ENCODE data around the gene ISX. TPM values are rescaled to one million over a fixed set of nuclear protein-coding genes. Genes with fewer than 3 reads are reported as not detected.

The ISX gene
- total and polyA plus RNA-seq, 8 donors = 0.55 to 53.0 TPM; not detected in 6

GRCh38 chr22:35069541-35069940, 3.6 kb downstream of the ISX start:
- no peak overlapping the region for H3K4me3 ChIP-seq
- intact Hi-C loops (cut with DNase I; ENCODE audit: low total_unique reads) = no loop called here

GRCh38 chr22:35070451-35071093, 4.6 kb downstream of the ISX start:
- no peaks in the 10 kb centered on the region for H3K4me1 ChIP-seq
- WGBS, 5 donors = 31 to 86% (median 82%) methylated on average over 2 of the region's 2 CpGs
- intact Hi-C loops (cut with DNase I; ENCODE audit: low total_unique reads) = no loop called here
- H3K4me3 ChIP-seq = no peak overlapping the region
- DNase-seq = no peak
- H3K27ac ChIP-seq = no peak overlapping the region
- H3K27me3 ChIP-seq = no peaks in the 10 kb centered on the region
- no peaks in the 10 kb centered on the region for H3K9me3 ChIP-seq
- no peak for TF ChIP-seq EP300 (IDR thresholded peaks at IDR 0.05)
- TF ChIP-seq POLR2A (IDR thresholded peaks at IDR 0.05) = no peak
- TF ChIP-seq POLR2AphosphoS5 (IDR thresholded peaks at IDR 0.05) = no peak
- TF ChIP-seq CTCF (IDR thresholded peaks at IDR 0.05) = no peak
- H3K36me3 ChIP-seq = no peaks in the 10 kb centered on the region

More at GRCh38 chr22:35069541-35069940, 3.6 kb downstream of the ISX start:
- no peaks in the 10 kb centered on the region for H3K4me1 ChIP-seq
- no peak for TF ChIP-seq EP300 (IDR thresholded peaks at IDR 0.05)
- DNase-seq = no peak
- H3K9me3 ChIP-seq = no peaks in the 10 kb centered on the region
- no peaks in the 10 kb centered on the region for H3K36me3 ChIP-seq
- no peak overlapping the region for H3K27ac ChIP-seq
- no peaks in the 10 kb centered on the region for H3K27me3 ChIP-seq
- WGBS, 5 donors = 51 to 73% (median 64%) methylated on average over 1 of the region's 1 CpG

GRCh38 chr22:35071784-35072183, 5.8 kb downstream of the ISX start:
- intact Hi-C loops (cut with DNase I; ENCODE audit: low total_unique reads) = no loop called here
- Histone ChIP-seq H3K9me3 (no peaks in the 10 kb centered on the region), H3K4me1 (no peaks in the 10 kb centered on the region), H3K36me3 (no peaks in the 10 kb centered on the region), H3K27ac (no peak overlapping the region), H3K27me3 (no peaks in the 10 kb centered on the region), H3K4me3 (no peak overlapping the region)
- 45 to 77% (median 60%) methylated on average over 3 of the region's 3 CpGs for WGBS, 5 donors
- TF ChIP-seq EP300 (IDR thresholded peaks at IDR 0.05) (no peak), CTCF (IDR thresholded peaks at IDR 0.05) (no peak), POLR2A (IDR thresholded peaks at IDR 0.05) (no peak), POLR2AphosphoS5 (IDR thresholded peaks at IDR 0.05) (no peak)
- no peak for DNase-seq

GRCh38 chr22:35072925-35073324, 7.0 kb downstream of the ISX start:
- TF ChIP-seq CTCF (IDR thresholded peaks at IDR 0.05) = no peak
- no peak for TF ChIP-seq EP300 (IDR thresholded peaks at IDR 0.05)
- no peak for TF ChIP-seq POLR2AphosphoS5 (IDR thresholded peaks at IDR 0.05)
- H3K9me3 ChIP-seq = no peaks in the 10 kb centered on the region
- 51 to 71% (median 66%) methylated on average over 4 of the region's 4 CpGs for WGBS, 5 donors
- no peak for DNase-seq
- H3K4me1 ChIP-seq = no peaks in the 10 kb centered on the region
- intact Hi-C loops (cut with DNase I; ENCODE audit: low total_unique reads) = no loop called here
- H3K27ac ChIP-seq = no peak overlapping the region
- peaks cover 0 to 5% (median 0%) of the 10 kb centered on the region in 3 donors for H3K27me3 ChIP-seq
- H3K4me3 ChIP-seq = no peak overlapping the region
- no peaks in the 10 kb centered on the region for H3K36me3 ChIP-seq

- no peak overlapping the region for H3K27ac ChIP-seq
- H3K27me3 ChIP-seq = peaks cover 0 to 19% (median 0%) of the 10 kb centered on the region in 3 donors
- H3K4me1 ChIP-seq = no peaks in the 10 kb centered on the region
- DNase-seq = no peak
- intact Hi-C loops (cut with DNase I; ENCODE audit: low total_unique reads) = no loop called here
- H3K9me3 ChIP-seq = no peaks in the 10 kb centered on the region
- H3K4me3 ChIP-seq = no peak overlapping the region
- 67 to 88% (median 73%) methylated on average over 4 of the region's 4 CpGs for WGBS, 5 donors
- H3K36me3 ChIP-seq = no peaks in the 10 kb centered on the region
- TF ChIP-seq POLR2A (IDR thresholded peaks at IDR 0.05) (no peak), CTCF (IDR thresholded peaks at IDR 0.05) (no peak), POLR2AphosphoS5 (IDR thresholded peaks at IDR 0.05) (no peak), EP300 (IDR thresholded peaks at IDR 0.05) (no peak)
Measured at GRCh38 chr22:35074583-35074982, 8.6 kb downstream of the ISX start.

All from stomach (tissue), 9 donors.